Subcutaneous adipose tissue (tissue), 4 donors: ENCODE measurements around the gene GPR17. TPM values are rescaled to one million over a fixed set of nuclear protein-coding genes. Genes with fewer than 3 reads are reported as not detected.

Source experiments
- CTCF ChIP-seq: fragments of 450-650 bp; IDR thresholded peaks from one replicate; pipeline ENCODE4 v1.5.1; 2016; ENCODE audit warnings: low read depth, mild to moderate bottlenecking, control low read depth, antibody characterized with exemption, moderate library complexity
- total RNA-seq, 4 donors: library from RNA; depleted of rRNA; stranded (reverse); fragments of >200 nt; gene quantifications; one replicate each; pipeline ENCODE4 v1.1.0, GENCODE V29; 2016

Gene GPR17
- total RNA-seq, 4 donors from 2014 or later: not detected

DNA sequence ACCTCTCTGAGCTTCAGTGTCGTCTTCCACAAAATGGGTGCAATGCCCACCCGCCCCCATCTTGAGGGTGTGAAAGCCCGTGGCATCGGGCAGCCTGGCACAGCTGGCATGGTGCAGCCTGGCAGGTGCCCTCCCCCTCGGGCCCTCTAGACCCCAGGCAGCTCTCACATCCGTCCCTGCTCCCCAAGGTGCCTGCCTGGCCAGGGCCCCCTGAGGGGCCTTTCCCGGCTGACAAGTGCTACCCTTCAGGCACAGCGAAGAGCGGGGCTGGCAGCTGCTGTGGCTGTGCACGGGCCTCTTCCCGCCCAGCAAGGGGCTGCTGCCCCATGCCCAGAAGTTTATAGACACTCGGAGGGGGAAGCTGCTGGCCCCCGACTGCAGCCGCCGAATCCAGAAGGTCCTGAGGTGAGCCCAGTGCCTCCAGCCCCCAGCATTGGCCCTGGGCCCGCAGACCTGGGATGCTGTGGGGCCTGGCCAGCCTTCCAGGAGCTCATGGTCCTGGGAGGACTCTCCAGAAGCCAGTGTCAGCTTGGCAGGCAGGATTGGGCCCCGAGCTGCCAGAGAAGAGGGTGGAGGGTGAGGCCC, 13.9 kb upstream of the GPR17 start:
- TF ChIP-seq CTCF: no peak

DNA sequence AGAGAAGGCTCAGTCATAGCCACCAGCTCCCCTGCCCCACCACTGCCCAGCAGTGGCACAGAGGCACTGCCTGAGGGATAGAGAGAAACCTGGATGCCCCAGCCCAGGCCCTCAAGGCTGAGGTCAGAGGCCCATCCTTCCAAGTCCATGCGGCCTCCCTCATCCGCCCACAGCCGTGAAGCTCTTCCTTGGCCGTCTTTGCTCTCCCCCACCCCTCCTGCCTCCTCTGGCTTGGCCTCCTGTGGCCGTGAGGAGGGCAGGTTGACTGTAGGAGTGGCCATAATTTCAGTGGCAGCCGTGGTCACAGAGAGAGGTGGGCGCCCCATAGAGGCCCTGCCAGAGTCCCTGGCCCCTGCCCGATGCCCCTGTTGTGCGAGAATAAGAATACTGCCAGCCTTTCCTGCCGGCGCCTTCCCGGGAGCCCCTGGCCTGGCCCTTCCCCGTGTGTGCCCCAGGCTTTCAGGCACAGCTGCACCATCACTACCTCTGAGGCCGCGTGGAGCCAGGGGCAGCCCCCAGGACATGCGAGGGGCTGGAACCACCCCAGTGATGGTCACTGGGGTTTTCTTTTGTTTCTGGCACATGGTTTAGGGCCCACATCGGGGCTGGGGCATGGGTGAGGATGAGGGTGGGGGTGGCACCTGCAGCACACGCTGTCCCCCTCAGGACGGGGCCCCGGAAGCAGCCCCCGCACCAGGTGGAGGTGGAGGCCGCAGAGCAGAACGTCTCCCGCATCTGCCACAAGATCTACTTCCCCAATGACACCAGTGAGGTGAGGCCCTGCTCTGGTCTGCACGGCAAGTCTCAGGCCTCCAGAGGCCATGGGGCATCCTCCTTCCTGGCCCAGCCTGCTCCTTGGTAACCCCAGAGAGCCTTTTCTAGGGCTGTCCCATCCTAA, 13.1 kb upstream of the GPR17 start:
- no peak for TF ChIP-seq CTCF

- no peak for TF ChIP-seq CTCF
Observed at GRCh38 chr2:127633556-127634065, 12.3 kb upstream of the GPR17 start.

DNA sequence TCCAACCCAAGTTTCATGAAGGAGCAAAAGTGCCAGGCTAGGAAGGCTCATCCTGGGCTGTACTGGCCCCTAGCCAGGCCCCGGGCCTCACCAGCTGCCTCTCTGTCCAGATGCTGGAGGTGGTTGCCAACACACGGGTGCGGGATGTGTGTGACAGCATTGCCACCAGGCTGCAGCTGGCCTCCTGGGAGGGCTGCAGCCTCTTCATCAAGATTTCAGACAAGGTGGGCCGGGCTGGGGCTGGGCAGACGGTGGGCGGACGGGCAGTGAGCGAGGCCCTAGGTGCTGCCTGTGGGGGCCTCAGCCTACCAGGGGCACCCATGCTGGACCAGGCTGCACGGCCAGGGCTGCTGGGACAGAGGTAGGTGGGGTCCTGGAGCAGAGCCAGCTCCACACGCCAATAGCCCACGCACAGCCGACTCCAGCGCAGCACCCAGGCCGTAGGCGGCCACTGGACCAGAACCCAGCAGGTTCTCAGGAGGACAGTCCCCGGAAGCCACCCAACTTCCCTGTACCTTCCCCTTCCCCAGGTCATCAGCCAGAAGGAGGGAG, 11.8 kb upstream of the GPR17 start:
- TF ChIP-seq CTCF: no peak

- no peak for TF ChIP-seq CTCF
Observed at GRCh38 chr2:127634626-127635379, 11.2 kb upstream of the GPR17 start.

DNA sequence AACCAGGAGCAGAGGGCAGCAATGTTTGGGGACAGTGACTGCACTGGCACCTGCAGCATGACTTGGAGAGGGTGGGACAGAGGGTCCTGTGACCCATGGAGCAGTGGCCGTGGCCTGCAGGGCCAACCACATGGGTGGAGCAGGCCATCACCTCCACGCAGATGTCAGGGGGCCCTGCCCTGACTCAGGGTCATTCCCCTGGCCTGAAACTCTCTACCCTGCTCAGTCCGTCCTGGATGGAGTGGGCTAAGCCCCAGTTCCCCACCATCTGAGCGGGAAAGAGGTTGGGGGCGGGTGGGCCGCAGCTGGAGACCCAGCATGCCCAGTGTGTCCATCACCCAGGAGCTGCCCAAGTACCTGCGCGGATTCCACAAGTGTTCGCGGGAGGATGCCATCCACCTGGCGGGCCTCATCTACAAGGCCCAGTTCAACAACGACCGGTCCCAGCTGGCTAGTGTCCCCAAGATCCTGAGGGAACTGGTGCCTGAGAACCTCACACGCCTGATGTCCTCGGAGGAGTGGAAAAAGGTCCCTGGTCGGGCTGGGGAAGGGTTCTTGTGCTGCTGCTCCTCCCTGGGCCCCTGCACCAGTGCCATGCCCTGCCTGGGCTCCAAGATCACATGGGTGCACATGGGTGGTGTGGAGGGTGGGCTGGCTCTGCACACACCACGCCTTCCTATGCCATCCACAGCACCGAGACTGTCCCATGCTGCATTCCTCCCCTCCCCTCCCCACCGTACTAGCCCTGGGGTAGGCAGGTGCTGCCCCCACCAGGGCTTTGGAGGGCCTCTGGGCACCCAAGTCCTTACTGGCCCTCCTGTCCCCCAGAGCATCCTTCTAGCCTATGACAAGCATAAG, 10.3 kb upstream of the GPR17 start:
- TF ChIP-seq CTCF: no peak
